ENCODE data around the gene NKD1.

- TF ChIP-seq POLR2A (IDR thresholded peaks at IDR 0.05; ENCODE audit: low read depth), result no peak
- no peak for TF ChIP-seq EP300 (IDR thresholded peaks at IDR 0.05)
These were observed 146.0 kb downstream of the NKD1 start for GRCh38 chr16:50694206-50694605.
